Dermis blood vessel endothelial cell (primary cell): ENCODE results near the gene TSPAN5. TPM values are rescaled to one million over a fixed set of nuclear protein-coding genes. Genes with fewer than 3 reads are reported as not detected.

Experiments used
- DNase-seq: peaks from one replicate; pipeline ENCODE4 v3.0.0; 2010
- total RNA-seq: library from RNA; depleted of rRNA; stranded (reverse); fragments of >200 nt; gene quantifications from 2 replicates; pipeline ENCODE4 v1.2.3, GENCODE V29; 2014

The TSPAN5 gene
- total RNA-seq, 1 donor from 2014 or later: 78.3 TPM

- no peak for DNase-seq
Measured at GRCh38 chr4:98672583-98673287, 14.3 kb upstream of the TSPAN5 start.

DNA sequence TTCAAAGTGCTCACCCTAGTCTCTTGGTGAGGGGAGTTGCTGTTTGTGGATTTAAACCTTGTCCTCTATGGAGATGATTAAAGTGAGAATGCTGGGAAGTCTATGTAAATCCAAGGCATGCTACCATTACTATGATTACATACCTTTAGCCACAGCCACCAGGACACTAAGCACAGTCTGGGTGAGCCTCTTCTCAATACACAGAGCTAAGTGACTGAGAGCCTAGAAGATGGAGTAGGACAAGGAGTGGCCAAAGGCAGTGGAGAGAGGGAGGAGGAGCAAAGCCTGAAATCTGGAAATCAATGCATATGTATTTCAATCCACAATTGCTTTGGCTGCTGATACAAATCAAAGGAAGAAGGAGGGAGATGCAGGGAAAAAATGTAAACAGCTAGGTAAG, 12.7 kb upstream of the TSPAN5 start:
- DNase-seq: no peak

GRCh38 chr4:98670186-98670585, 11.8 kb upstream of the TSPAN5 start:
- no peak for DNase-seq

GRCh38 chr4:98669577-98669976, 11.2 kb upstream of the TSPAN5 start:
- no peak for DNase-seq

DNA sequence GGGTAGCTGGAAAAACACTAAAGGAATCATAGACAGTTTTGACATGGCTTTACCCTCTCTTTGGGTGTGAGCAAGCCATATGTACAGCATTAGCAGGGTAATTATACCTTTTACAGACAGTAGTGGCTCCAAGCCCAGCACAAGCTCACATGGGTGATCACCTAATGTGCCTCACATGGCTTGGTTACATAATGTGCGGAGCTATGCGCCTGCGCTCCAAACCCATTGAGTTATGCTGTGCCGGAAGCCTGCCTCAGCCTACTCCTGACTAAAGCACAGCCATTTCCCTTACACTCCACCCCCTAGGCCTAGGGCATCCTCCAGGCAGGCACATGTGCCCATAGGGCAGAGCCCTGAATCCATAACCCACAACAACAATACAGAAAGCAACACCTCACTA, 6.5 kb upstream of the TSPAN5 start:
- DNase-seq: no peak

DNA sequence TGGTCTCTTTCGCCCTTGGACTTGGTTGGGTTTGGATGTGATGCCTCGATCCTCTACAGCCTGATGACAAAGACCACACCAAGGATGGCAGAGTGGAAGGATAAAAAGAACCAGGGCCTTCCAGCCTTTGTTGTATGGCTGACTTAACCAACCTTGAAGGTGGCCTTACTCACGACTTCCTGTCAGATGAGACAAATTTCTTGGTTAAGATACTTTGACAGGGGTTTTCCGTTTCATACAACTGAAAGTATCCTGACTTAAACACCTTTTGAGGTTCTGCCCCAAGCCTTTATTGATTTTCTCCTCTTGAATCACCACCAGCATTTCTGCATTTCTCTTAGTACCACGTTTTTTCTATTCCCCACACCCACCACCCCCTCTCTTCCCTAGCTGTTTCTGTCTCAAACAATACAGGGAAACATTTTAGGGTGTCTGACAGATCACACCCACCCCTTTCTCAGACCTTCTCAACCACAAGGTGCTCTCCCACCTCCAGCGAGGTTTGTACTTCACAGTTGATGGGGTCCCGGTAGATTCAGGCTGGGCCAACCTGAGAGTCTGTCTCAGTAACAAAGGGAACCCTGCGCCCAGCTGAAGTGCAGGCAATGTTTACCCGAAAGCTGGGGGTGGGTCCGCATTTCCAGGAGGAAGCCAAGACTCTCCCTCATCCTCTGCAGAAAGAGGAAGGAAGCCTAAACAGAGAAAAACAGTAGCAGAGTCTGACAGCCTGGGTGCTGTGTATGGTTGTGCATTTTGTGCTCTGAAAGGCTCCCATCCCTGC, 5.0 kb upstream of the TSPAN5 start:
- DNase-seq: no peak

- DNase-seq: no peak
Measured at GRCh38 chr4:98662626-98663225, 4.3 kb upstream of the TSPAN5 start.

DNA sequence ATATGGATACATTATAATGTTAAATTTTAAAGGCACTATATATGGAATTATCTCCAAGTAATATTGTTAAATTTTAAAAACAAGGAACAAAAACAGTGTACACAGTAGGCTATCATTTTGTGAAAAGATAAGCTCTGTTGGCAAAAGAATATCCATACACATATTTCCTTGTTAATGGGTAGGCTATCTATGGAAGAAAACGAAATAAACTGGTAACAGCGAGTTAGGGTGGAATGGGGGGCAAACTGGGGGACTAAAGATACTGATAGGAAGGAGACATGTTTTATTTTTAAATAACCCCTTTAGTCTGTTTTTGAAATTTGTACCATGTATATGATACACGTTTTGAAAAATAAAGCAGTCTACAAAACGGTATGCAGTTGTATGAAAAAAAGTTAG, 3.6 kb upstream of the TSPAN5 start:
- no peak for DNase-seq

- no peak for DNase-seq
Measured at GRCh38 chr4:98661371-98662054, 3.1 kb upstream of the TSPAN5 start.

DNA sequence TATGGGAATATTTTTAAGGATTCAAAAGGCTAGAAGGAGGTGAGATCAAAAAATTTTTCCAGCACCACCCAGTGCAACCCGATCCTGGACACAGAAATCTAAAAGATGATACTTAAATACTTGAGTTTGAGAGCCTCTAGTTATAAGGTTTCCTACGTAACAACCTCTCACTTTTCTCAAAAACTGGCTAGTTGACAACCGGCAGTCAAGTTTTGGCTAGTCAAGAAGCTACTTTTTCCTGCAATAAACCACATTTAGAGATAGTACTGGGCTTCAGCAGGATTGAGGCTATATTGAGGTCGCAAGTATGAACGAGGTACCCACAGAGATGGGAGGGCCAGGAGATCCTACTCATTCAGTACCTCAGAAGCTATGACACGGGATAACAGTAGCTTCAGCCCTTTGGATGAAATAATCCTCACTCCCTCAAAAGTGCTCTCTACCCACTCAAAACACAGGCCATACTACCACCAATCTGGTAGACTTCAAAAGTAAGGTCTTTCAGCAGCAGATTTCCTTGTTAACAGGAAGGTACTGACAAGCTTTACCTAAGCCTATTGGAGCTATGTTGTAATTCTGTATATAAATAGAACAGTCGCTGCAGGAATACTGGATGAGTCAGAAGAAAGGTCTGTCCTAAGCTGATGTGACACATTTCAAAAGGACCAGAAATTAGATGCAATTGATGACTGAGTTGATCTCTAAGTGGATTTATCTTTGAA, 1.5 kb upstream of the TSPAN5 start:
- peak; percentile 65 for DNase-seq

DNA sequence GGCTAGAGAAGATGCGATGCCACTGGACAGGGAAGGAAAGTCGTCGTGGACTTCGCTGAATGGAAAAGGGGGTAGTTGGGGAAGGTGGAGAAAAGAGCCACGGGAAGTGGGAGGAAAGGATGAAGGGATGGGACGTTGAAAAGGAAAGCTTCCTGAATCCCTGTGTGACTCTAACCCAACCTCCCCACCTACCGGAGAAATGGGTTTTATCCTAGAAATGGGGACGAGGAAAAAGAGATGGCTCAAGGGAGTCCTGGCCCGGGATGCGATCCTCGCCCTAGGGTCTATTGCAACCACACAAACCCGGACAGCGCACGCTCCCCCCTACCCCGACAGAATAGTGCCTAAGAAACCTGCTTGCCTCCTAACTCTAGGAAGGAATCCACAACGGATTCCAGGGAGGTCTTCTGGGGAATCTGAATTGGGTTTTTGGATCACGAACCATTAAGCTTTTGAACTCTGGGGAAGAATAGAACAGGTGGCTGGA, 738 bp upstream of the TSPAN5 start:
- peak; percentile 45 for DNase-seq

DNA sequence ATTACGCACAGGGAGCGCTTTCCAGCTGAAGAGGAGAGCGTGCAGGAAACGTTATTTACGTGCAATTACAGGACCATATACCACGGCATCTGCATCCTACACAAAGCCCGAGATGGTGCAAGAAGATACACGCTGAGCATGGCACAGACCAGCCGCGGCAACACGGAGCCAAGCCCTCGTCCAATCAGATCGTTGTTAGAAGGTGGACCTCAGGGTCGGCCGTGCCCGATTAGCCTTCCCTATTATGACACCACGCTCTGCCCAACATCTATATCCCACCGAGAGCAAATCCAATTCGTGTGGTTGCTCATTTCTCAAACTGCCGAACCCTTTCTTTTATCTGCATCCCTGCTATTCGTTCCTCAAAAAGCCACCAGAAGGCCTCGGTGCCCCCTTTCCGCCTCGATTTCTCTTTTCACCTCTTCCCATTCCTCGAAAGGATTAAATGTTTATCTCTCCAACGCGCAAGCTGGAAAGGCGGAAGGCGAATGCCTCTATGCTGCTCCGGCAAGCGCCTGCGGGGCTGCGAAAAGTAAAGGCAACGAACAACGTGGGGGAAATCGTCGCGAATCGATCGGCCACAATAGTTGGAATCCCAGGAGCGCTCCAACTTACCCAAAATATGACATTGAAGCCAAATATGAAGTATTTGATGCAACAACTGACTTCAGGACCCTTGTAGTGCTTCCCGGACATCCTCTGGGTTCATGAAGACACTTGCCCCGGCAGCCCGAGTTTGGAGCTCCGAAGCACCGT, 702 bp downstream of the TSPAN5 start:
- peak; percentile 87 for DNase-seq

- no peak for DNase-seq
Measured at GRCh38 chr4:98656886-98657285, 1.5 kb downstream of the TSPAN5 start.

DNA sequence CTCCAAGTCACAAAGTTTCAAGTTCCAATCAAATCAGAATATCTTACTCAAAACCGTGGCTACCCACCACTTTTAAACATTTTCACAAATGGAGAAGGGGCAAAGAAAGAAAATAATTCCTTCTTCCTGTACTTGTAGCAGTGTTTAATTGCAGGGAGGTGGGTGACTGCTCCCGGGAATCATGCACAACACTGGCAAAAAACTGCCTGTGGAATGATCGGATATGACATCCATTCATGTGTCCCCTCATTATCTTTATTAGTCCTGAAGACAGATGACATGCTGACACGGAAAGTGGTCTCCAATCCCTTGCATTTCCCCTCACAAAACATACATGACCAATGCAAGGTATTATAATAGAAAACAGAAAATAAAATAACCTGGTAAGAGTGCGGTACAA, 2.0 kb downstream of the TSPAN5 start:
- peak; percentile 42 for DNase-seq

GRCh38 chr4:98653890-98654867, 4.2 kb downstream of the TSPAN5 start:
- DNase-seq: peak; percentile 78

DNA sequence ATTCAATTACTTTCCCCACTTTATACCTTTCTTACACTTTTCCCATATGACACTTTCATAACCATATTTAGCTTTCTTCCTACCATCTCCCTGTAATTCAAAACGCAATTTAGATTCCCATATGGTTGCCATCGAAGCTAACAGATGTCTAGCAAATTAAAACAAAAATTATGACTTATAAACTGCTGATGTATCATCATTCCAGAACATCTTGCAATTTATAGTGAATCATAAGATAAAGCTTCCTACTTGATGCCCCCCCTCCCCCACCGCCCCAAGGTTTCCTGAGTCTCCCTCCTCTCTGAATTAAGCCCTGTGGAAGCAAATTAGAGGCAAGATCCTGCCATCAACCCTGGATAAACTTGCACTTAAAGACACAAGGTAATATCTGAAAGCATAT, 5.4 kb downstream of the TSPAN5 start:
- peak; percentile 45 for DNase-seq

- peak; percentile 64 for DNase-seq
Measured at GRCh38 chr4:98648602-98649001, 9.8 kb downstream of the TSPAN5 start.

DNA sequence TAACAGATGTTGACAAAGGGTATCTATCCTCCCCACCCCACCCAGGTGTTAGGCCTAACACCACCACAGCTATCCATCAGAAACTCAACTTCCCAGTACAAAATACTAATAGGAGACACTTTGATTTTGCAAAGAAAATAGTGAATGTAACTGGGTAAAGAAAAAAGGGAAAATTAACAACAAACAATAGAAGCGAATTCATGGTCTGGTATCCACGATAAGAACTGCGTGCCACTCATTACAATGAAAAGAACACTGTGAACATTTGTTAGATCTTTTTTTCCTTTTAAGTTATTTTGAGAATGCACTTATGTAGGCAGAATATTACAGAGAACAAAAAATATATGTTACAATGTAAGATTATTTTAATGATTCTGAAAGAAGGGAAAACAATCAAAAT, 12.0 kb downstream of the TSPAN5 start:
- DNase-seq: no peak

DNA sequence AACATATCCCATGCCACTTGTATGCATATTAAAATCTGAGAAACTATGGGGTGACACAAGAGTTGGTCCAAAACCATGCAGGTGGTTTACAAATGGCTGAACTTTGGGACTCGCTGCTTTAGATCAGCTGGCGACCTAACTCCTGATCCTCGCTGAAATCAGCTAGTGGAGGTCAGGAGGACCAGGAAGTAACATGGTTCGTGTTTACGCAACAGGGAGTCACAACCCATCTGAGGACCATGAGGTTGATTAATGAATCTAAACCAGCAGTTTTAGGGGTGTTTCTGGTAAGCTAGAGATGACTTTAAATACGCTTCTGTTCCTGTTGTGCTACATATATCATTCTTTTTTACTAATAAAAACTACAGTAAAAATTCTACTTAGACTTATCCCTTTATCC, 12.9 kb downstream of the TSPAN5 start:
- DNase-seq: no peak

GRCh38 chr4:98643755-98644154, 14.7 kb downstream of the TSPAN5 start:
- no peak for DNase-seq
